IPS DF 4.7 (cell line): ENCODE results near the gene WWC2.
"Not testable (repeated sequence)": the region's sequence is repeated elsewhere in the genome, so short reads cannot be mapped to it uniquely, and the experiment has no call there.

Experiments used
- DNase-seq: peaks from one replicate; pipeline ENCODE4 v3.0.0-alpha.2; 2013; ENCODE audit warnings: low spot score; ENCODE audit errors: extremely low read depth

WWC2 gene

DNA sequence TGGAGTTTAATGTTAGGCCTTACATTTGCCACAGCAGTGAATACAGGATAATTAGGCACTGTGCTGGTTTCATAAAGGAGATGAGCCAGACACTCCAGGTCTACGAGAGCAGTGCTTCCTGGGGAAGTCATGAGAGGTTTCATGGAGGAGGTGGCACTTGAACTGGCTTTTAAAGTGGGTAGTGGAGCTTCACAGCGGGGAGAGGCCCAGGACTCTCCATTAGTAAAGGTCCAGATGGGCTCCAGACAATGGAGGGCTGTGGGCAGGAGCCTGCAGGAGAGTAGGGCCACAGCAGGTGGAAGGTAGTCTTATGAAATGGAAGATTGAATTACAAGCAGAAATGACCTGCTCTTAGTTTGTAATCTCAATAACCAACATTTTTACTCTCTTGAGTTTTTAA is 192.0 kb downstream of the WWC2 start:
- DNase-seq, result no peak

DNA sequence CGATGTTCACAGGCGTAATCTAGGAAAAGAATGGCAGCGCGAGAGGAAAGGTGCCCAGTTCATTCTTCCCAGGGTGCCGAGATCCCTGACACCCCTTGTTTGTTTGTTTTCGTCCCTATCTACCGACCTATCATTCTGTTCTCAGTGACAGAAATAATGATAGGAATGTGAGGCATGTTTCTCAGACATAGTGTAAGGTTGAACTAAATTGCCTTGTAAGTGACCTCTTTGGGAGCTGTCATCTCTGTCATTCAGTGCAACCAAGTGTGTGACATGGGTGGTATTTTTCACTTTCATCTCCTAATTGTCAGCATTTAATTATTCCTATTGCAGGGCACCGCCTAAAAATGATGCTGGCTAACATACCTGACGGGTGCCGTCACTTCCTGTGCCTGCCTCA is 196.7 kb downstream of the WWC2 start:
- no peak for DNase-seq

DNA sequence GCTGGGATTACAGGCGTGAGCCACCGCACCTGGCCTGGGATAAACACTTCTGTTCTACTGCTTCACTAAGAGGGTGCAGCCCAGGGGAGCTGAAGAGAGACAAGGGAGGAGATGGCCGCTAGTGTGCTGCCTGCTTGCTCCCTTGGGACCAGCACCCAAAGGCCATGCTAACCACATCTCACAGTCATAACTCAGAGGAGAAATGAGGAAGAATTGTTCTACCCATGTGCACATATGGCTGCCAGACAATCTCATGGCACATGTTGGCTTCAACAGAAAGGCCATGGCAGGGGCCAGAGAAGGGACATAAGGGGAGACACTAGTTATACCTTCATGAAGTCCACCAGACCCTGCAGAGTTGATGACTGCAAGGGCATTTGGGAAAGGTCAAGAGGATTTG is 198.6 kb downstream of the WWC2 start:
- no peak for DNase-seq

DNA sequence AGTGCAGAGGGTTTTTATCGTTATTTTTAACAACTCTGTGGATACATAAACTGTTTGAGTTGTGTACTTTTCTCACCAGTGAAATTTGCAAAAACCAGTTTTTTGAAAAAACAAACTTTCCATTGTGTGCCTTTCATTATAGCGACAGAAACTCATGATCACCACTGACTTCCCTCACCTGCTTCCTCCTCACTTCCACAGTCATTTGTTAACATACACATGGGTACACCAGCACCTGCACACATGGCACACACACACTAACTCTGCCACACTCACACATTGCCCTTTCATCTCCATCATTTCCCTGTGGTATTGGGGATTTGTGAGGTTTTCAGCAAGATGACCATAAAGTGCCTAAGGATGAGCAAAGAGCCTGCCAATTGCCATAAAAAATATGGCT is 200.4 kb downstream of the WWC2 start:
- no peak for DNase-seq

DNA sequence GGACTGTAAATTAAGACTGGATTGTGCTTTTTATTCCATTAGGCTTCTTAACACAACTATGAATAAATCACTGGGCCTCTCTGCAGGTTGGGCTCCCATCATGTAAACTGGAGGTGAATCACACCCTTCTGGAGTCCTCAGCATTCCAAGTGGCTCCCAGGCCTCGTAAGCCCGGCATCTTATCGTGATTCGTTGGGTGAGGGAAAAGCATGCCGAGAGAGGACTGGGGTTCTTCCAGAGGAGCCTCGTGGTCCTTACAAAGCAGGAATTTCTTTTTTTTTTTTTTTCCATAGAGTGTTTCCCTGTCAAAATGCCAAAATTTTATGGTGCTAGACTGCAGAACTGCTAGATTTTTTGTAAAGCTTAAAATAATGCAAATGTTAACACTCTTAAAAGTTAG is 201.0 kb downstream of the WWC2 start:
- DNase-seq, result no peak

DNA sequence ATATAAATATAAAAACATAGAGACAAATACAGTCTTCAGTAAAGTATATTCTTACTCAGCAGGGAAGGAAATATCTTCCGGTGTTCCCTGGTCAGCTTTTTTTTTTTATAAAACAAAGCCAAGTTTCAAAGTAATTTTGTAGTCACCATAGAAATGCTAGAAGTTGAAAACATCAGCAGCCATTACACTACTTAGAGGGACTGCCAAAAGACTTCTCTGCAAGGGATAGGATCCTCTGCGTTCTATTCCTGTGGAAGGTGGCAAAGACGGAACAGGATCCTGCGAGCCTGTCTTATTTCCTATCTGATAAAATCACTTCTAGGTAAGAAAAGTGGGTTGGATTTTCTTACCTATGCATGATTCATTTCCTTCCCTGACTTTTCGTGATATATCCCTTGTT is 201.6 kb downstream of the WWC2 start:
- DNase-seq, result no peak

DNA sequence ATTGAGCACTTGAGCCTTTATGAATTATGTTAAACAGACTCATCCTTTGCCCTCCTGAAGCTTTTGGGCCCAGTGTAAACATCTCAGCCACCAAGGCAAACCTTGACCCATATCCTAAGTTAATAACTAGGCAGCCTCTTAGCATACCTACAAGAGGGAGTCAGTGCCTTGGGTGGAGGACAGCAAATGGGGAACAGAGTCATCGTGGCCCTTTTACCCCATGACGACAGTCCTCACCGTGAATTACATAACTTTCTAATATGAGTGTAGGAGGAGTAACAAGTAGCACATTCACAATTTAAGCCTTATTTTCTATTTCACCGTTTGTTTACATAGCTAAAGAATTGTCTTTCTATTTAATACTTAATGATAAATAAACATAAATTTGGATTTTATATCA is 204.2 kb downstream of the WWC2 start:
- DNase-seq, result no peak

DNA sequence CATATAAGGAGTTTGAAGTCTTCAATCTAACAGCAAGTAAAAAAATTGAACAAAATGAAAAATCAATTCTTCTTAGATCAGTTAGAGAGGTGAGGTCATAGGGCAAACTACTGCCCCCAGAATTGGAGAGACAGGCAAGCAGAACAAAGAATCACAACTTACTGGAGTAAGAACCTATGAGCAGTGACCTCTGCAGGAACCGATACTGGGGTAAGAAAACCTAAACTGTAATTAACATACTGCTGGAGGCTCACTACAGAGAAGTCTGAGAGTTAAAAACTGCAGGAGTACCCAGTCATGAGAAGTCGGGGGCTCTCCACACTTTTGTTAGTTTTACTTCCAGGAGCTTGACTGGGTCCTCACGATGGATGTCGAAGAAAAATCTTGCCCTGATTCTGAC is 205.0 kb downstream of the WWC2 start:
- DNase-seq, result no peak

DNA sequence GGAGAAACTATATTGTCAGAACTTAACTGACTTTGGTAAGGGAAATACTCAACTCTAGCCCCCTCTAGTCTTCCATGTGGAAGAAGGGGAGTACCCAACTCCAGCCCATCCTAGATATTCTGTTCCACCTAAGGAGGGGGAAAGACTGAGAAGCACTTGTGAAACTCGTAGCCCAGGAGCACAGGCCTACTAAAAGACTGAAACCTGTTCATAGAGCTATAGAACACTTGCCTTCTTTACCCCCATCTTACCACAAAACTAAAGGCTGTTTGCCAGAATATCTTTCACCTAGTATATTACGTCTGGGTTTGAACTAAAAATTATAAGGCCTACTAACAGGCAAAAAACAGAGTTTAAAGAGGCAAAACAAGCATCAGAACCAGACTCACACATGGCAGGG is 205.5 kb downstream of the WWC2 start:
- no peak for DNase-seq

DNA sequence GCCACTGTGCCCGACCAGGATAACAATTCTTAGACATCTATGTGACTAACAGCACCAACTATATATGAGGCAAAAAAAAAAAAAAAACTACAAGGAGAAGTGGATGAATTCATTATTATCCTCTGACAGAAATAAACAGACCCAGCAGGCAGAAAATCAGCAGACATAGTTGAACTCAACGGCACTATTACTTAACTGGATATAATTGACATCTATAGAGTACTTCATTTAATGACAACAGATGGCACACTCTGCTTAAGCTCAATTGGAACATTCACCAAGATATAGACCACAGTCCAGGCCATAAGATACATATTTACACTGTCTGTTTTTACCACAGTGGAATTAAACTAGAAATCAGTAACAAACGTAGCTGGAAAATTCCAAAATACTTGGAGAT is 207.8 kb downstream of the WWC2 start:
- DNase-seq, result no peak

DNA sequence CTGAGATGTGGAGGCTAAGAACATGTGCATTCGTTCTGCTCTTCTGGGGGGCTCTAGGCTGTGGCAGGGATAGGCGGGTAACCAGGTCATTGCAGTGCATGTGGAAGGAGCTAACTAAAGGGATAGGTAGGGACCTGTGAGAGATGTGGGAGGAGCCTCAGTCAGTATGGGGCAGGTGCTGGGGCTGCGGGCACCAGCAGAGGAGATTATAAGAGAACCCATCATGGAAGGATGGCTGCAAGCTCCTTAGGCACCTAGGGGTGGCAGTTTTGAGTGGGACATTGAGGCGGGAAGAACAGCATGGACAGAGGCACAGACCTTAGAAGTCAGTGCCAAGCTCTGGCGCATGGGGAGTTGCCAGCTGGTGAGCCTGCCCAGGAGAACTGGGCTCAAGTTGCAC is 213.8 kb downstream of the WWC2 start:
- DNase-seq, result no peak

DNA sequence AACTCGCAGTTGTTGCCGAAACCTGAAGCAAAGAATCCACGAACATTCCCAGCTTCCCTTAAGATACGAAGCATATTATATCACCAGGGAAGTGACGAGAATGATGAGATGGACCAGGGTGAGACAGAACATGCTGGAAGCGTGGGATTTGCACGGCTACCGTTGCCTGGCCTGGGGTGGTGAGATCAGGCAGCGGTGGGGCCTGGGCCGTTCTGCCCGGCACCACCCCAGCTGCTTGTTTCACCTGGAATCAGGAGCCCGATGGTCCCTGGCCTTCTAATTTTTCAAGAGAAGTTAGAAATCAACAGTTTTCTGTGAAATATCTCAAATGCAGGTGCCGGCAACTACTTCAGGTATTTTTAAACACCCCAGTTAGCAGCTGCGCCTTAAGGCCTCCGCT is 215.3 kb downstream of the WWC2 start:
- no peak for DNase-seq

DNA sequence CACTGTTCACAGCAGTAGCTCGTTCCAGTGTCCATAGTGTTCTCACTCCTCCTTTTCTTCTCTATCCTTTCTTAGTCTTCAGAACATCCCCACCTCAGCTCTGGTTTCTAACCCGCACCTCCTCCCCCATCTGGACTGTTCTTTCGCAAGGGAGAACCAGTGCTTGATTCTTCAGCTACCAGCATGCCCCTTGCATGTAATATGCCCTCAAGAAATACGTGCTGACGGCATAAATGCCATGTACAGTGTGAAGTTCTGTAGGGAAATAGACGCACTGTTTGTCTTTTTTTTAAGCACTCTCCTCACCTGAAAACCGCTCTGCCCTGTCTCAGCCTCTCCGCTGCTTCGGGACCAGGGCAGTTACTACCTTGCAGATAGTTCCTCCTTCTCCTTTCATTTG is 215.7 kb downstream of the WWC2 start:
- DNase-seq, result no peak

DNA sequence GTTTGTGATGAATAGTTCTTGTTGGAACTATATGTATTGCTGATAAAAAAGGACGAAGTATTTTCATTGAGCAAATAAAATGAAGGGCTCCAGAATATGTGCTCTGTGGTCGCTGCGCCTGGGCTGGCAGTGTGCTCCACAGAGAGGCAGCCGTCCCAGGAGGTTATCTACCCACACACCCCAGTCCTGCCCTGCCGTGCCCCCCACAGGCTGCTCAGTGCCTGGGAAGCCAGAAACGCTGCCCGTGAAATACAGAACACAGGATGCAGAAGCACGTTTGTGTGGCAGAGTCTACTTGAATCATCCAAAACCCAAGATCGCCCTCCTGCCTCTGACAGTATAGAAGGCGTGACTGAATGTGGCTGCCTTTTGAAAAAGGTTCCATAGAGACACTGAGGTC is 219.6 kb downstream of the WWC2 start:
- no peak for DNase-seq

DNA sequence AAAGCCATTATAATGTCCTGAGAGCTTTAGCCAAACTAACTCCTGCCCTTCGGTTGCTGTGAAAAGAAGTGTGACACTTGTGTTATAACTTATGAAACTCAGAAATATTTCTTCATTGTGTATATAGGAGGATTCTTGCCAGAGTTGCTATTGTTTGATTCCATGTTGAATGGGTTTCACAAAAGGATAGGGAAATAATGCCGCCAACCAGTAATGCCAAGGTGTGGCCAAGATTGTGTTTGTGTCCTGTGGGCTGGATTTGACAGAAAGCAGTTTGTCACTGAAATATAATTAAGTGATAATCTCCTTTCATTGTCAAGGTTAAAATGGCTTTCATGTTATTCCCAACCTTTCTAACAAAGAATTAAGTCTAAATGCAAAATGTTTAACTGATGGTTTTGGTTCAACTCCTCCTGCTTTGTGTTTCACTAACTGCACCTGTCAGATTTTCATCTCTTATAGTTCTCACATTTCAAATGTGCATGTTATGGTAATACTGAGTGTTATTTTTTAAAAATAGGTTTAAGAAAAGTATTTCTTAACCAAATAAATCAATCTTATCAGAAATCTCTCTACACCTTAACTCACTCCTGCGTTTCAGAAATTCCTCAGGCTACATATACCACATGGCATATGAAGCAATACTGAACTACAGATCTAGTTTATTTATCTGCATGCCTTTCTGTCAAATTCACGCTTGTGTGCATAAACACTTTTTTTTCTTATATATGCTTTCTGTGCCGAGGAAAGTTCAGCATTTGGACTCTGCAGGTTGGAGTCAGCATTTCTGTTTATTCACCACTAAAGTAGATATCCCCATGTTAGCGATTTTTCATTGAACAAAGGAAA is 221.4 kb downstream of the WWC2 start, which contains the start of gene CLDN22:
TSS of gene CLDN22 (minus strand) at position 66 of the 849 bp plus-strand sequence. CDS start at position 8, 58 bp downstream.
- no peak for DNase-seq

DNA sequence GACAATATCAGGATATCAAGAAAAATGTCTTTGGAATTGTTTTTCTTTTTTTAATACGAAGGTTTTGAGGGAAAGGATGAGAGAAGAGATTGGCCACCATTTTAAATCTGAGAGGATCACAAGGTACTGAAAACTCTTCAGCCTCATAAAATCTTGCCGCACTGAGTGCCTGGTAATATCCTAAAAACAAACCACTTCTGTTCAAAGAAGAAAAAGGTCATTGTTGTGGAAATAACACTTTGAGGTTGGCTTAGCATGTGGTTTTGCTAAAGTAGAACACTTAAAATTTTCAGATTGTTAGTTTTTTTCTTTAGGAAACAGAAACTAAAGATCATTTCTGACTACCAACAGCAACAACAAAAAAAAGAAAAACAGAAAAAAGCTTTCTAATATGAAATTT is 222.0 kb downstream of the WWC2 start:
- no peak for DNase-seq

DNA sequence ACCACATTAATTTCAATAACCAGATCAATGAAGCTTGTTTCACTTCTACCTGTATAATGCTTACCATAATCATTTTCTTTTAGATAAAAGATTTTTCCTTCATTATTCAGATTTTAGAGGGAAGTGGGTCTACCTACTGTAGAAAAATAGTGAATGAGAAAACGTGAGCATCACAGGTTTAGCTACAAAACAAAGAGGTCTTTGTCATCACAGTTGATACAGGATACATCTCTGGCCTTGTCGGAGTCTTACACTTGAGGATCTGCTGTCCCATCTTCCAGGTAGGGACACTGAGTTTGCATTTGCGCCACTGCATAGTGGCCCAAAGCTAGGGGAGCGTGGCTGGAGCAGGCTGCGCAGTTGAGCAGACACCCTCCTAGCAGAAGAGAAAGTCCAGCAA is 222.5 kb downstream of the WWC2 start:
- no peak for DNase-seq

DNA sequence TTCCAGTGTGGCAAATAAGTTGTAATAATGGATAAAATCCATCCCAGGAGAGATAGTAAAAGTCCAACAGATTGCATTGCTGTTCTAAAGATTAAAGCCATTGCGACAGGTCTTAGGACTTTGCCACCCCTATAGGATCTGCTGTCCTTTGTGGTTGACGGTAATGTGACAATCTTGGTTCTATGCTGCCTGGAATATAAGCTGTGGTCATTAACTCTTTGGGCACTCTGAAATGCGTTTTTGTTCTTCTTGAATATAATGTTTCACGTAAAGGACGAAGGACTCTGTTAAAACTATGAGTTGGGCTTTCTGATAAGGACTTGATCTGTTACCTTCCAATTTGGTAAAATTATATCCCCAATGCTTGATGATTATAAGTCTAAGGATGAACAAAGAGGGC is 223.3 kb downstream of the WWC2 start, which contains the start of gene CLDN24:
TSS of gene CLDN24 (minus strand) at position 101 of the 400 bp plus-strand sequence. CDS start at position 101, 0 bp downstream.
- DNase-seq, result no peak

DNA sequence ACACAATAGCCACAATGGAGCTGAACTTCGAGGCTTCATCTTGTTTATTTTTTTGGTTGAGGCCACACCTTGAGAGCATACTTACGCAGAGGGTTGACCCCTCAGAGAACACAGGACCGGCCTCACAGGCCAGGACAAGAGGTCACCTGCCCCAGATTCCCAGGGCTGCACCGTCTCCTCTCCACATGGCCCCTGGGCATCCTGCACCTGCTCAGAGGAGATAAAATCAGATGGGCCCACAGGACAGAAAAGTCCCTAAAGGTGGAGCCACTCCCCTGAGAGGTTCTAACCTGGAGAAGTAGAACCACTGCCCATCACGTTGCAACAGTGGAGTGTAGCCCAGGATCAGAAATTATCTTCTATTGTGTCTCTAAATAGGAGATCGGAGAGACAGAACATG is 224.2 kb downstream of the WWC2 start:
- no peak for DNase-seq

DNA sequence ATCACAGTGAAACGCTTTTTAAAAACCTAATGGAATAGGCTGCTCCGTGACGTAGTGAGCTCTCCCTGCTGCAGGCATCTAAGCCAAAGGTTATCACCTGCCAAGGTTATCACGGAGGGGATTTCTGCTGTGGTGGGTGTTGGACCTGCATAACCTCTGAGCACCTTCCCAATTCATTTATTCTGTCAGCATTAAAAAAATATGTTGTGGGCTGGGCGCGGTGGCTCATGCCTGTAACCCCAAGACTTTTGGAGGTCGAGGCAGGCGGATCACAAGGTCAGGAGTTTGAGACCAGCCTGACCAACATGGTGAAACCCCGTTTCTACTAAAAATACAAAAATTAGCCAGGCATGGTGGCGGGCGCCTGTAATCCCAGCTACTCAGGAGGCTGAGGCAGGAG is 225.0 kb downstream of the WWC2 start:
- not testable (repeated sequence) for DNase-seq

DNA sequence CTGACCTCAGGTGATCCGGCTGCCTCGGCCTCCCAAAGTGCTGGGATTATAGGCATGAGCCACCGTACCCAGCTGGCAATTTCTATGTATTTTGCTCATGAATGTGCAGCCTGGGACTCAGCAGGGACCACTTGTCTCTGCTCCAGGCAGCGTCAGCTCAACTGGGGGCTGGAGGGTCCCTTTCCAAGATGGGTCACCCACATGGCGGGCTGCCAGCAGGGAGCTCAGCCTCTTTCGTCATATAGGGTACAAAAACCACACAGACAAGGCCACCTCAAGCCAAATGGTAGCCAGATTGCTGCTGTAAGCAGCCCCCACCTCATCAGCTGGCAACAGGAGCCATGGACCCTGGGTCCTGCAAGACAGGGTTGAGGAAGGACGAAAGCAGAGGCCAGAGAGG is 225.6 kb downstream of the WWC2 start:
- no peak for DNase-seq

DNA sequence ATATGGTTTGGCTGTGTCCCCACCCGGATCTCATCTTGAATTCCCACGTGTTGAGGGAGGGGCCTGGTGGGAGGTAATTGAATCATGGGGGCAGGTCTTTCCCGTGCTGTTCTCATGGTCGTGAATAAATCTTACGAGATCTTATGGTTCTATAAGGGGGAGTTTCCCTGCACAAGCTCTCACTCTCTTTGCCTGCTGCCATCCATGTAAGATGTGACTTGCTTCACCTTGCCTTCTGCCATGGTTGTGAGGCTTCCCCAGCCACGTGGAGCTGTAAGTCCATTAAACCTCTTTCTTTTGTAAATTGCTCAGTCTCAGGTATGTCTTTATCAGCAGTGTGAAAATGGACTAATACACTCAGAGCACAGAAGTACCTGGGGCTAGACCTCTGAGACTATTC is 227.3 kb downstream of the WWC2 start:
- not testable (repeated sequence) for DNase-seq

DNA sequence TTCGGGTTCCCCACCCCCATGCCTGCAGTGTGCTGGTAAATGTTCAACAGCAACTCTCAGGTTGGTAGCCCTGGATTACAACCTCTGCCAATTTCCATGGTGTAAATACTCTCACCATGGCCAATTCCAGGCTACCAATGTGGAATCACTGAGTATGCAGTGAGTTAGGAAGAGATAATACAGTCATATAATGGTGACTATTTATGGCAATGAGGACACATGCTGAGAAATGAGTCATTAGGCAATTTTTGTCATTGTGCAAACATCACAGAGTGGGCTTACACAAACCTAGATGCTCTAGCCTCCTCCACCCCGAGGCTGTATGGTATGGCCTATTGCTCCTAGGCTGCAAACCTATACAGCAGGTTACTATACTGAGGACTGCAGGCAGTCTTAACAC is 227.8 kb downstream of the WWC2 start:
- no peak for DNase-seq
